GM21717 (cell line): ENCODE data around the gene FOXN4.

Experiments
- ATAC-seq: cut with Tn5 transposase; IDR thresholded peaks from one replicate; pipeline ENCODE4 v1.9.1; 2021; ENCODE audit warnings: mild to moderate bottlenecking, moderate library complexity; ENCODE audit not compliant: unreplicated experiment

FOXN4 gene

DNA sequence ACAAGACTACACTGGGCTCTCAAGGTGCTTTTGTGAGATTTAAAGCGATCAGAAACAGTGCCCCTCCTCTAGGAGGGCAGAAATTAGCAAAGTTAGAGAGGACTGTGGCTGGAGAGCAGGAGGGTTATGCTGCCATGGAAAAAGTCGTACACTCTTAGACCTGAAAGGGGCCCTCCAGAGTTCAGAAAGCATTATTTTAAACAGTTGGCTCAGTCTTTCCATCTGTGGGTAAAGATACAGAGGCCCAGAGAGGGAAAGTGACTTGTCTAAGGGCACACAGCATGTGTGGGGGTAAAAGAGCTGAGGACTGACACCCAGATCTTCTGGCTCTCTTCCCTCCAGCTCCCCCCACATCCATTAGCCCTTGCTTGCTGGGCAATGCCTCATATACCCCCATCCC lies 47.1 kb downstream of the FOXN4 start:
- no peak for ATAC-seq

DNA sequence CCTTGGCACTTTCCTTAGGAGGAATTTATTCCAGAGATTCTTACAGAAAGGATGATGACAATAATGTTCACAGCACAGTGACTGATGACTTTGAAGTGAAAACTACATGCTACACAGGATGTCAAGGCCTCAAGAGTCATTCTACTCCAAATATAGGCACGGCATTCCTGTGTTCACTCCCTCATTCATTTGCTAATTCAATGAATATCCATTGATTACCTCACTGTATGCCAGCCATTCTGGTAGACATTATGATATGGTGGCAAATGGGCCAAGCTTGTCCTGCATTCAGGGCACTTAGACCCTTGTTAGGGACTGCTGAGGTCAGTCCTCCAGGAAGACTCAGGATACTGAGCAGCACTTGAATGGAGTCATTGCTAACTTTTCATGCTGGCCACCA lies 48.0 kb downstream of the FOXN4 start:
- no peak for ATAC-seq

DNA sequence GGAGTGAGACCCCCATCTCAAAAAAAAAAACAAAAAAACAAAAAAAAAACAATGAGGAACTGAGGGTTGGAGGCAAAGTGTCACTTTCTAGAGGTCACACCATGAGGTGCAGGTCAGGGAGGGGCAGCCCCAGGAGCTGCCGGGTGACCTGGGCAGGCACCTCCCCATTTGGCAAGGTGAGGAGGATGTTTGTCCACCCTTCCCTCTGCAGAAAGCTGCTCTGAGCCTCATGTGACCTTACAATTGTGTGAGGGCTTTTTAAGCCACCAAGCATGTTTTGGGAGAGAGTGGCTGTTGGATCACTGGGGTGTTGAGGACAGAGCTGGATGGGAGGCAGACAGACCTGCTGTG lies 49.6 kb downstream of the FOXN4 start:
- no peak for ATAC-seq

DNA sequence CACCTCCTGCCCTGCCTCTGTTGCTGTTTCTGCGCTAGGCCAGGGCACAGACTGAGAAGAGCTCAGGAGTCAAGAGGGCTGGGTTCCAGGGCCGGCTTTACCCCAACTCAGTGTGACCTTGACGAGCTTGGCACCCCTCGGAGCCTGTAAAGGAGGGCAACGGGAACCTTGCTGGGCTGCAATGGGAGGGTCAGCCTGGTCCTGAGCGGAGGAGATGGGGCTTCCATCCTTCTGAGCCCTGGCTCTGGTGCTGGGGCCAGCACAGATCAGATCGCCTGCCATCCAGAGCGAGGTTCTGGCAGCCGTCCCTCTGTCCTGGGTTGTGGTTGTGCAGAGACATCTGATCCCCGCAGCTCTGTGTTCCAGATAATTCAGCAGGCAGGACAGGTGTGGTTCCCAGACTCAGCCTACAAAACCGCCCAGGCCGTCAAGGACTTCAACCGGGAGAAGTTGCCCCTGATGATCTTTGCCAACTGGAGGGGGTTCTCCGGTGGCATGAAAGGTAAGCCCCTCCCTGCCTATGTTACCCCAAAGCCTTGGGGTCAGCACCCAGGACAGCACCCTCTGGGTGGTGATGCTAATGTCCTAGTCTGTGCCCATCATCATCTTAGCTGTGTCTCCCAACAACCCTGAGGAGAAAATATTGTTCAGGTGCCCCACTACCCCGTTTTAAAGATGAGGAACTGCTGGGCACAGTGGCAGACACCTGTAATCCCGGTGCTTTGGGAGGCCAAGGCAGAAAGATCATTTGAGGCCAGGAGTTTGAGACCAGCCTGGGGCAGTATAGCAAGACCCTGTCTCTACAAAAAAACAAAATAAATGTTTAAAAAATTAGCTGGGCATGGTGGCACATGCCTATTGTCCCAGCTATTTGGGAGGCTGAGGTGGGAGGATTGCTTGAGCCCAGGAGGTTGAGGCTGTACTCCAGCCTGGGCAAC lies 50.2 kb downstream of the FOXN4 start:
- ATAC-seq = no peak

DNA sequence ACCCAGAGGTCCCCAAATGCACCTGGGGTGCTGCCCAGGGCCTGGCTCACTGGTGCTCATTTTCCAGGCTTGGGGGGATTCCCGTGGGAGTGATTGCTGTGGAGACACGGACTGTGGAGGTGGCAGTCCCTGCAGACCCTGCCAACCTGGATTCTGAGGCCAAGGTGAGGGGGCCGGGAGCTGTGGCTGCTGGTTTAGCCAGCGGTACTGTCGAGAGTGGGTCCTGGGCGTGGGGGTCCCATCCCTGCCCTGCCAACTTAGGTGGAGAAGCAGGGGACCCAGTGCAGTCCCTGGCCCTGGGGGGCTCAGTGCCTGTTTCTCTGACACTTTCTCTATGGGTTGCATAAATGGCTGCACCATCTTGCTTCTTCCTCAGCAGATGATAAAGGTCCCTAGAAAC lies 50.9 kb downstream of the FOXN4 start:
- ATAC-seq = no peak

DNA sequence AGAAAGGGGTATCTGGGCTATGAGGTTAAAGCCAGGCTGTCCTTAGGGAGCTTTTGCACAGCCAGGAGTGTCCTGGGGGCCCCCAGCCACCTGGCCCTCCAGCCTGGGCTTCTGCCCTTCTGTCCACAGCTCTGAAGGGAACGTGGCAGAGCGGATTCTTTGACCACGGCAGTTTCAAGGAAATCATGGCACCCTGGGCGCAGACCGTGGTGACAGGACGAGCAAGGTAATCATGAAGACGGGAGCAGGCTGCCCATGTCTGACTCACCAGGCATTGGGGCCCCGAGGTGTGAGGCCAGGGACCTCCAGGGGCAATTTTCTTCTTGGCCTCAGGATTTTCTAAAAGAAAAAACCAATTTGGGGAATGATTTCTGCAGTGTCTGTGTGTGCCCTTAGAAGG lies 53.1 kb downstream of the FOXN4 start:
- ATAC-seq = no peak

DNA sequence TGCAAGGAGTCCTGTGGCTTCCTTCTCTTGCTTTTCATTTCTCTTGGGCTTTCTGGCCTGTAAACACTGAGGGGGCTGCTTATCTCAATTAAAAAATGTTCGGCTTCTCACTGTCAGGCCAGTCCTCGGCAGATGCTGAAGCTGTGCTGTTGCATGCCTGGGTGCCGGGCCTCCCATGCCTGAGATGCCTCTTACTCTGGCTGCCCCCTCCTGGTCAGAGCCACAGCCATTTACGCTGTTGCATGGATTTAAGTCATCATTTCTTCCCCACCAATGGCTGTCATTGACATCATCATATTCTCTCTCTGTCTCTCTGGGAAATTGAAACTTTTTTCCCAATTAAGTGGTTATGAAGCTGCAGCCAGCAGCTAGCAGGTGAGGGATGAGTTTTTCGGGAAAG lies 53.7 kb downstream of the FOXN4 start:
- ATAC-seq = no peak

DNA sequence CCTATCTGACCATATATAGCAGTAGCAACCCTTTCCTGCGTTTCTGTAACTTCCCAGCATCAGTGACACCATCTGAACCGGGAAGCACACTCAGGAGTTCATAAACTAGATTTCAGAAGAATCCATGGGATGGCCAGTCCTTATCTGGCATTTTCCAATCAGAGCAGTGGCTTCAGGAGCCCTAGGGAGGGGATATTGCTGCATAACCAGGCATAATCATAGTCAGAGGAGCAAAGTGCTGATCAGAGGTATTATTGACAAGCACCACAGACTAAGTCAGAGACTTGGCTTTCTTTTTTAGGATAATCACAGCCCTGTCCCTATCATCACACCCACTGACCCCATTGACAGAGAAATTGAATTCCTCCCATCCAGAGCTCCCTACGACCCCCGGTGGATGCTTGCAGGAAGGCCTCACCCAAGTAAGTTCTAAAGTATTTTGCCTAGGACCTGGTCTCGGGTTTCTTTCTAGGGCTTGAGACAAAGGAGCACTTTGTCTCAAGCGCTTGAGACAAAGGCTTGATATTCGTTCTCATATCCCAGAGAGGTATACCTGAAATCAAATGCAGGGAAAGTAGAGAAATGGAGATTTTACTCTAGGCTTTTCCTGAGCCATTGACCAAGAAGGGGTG lies 55.1 kb downstream of the FOXN4 start:
- ATAC-seq = no peak

DNA sequence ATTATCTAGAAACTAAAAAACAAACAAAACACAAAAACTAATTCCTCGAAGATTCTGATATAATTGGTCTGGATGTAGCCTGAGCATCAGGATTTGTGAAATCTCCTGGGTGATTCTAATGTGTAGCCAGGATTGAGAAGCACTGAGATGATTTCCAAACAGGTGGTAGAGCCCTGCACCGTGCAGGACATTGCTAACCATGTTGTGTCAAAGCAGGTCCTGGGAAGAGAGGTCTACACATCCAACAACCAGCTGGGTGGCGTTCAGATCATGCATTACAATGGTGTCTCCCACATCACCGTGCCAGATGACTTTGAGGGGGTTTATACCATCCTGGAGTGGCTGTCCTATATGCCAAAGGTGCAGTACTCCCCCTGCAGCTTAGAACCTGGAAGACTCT lies 56.3 kb downstream of the FOXN4 start:
- no peak for ATAC-seq

DNA sequence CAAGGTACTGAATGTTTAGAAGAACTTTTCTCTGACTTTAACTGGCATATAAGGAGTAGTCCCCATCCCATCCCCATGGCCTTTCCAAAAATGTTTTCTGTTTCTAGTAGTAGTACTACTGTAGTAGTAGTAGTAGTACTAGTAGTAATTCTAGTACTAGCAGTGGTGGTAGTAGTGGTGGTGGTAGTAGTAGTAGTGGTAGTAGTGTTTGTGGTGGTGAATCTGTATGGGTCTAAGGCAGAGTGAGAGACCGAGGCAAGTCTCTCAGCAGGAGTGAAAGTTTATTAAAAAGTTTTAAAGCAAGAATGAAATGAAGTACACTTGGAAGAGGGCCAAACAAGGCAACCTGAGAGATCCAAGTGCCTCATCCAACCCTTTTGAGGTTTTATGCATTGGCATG lies 58.6 kb downstream of the FOXN4 start:
- ATAC-seq = no peak

DNA sequence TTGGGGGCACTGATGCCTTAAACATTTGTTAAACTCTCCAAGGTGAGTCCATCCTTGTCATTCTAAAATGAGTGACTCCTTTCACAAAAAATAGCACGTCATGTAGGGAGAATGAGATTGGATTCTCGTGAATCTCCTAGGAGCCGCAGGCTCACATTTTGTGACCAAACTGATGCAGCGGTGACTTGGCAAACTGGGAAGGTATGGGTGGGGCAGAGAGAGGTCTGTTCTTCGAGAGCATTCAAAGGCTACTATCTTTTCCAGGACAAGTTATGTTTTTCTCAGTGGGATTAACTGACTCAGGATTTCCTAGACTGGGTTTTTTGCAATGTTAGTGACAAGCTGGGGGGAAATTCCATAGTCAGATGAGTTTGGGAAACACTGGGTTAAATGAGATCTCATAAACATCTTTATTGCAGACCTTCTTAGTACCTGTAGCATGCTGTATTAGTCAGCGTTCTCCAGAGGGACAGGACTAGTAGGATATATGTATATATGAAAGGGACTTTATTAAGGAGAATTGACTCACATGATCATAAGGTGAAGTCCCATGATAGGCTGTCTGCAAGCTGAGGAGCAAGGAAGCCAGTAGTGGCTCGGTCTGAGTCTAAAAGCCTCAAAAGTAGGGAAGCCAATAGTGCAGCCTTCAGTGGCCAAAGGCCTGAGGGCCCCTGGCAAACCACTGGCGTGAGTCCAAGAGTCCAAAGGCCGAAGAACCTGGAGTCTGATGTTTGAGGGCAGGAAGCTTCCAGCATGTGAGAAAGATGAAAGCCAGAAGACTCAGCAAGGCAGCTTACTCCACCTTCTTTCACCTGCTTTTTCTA lies 61.0 kb downstream of the FOXN4 start:
- ATAC-seq = no peak

DNA sequence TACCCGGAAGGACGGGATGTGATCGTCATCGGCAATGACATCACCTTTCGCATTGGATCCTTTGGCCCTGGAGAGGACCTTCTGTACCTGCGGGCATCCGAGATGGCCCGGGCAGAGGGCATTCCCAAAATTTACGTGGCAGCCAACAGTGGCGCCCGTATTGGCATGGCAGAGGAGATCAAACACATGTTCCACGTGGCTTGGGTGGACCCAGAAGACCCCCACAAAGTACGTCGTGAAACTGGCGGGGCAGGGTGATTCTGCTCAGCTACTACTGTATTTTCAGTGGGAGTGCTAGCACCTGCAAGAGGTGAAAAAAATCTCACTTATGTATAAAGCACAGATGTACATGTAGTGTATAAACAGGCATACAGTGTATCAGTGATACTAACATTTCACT lies 62.9 kb downstream of the FOXN4 start:
- ATAC-seq = no peak

DNA sequence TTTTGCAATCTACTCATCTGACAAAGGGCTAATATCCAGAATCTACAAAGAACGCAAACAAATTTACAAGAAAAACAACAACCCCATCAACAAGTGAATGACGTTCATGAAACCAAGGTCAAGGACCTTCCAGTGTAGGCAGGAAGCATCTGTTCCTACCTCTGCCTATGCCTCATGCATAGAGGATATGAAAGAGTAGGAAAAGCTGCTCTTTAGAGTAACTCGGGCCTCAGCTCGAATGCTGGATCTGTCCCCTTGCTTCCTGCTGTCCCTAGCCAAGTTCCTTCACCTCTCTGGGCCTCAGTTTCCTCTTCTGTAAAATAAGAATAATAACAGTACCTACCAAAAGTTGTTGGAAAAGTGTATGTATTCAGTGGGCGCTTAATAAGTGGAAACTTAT lies 65.0 kb downstream of the FOXN4 start:
- ATAC-seq = no peak

DNA sequence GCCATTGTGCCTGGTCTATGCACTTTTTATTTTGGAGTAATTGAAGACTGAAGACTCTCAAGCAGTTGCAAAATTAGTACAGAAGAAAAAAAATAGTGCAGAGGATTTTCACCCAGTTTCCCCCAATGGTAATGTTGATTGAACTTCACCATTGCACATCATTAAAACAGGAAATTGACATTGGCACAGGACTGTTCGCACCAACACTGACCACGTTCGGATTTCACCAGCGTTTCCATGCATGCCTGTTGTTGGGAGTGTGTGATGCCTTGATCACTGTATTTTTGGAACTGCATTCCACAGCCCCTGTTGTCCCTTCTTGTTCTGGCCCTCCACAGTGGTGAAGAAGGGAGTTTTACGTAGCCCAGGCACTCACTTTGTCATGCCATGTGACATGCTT lies 67.1 kb downstream of the FOXN4 start:
- no peak for ATAC-seq

DNA sequence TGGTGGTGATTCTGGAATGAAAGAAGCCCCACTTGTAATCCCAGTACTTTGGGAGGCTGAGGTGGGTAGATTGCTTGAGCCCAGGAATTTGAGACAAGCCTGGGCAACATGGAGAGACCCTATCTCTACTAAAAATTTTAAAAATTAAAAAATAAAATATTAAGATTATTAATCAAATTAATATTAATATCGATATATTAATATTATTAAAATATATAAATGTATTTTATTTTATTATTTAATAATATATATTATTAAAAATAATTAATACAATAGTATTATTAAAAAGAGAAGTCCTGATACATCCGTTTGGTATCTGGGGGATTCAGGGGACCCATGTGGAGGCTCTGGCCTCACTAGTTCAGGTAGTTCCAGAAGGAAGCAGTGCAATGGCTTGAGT lies 68.7 kb downstream of the FOXN4 start:
- no peak for ATAC-seq

DNA sequence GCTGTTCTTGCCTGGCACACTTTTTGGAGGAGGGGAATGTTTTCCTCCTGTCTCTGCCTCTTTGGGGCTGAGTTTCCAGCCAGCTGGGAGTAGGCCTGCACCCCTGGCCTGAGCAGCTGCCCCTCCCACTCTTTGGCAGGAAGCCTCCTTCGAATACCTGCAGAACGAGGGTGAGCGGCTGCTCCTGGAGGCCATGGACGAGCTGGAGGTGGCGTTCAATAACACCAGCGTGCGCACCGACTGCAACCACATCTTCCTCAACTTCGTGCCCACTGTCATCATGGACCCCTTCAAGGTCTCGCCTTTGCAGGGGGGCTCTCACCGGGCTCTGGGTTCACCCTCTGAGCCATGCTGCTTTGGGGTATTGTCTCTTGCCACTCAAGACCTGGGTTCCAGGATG lies 69.4 kb downstream of the FOXN4 start:
- ATAC-seq = no peak

DNA sequence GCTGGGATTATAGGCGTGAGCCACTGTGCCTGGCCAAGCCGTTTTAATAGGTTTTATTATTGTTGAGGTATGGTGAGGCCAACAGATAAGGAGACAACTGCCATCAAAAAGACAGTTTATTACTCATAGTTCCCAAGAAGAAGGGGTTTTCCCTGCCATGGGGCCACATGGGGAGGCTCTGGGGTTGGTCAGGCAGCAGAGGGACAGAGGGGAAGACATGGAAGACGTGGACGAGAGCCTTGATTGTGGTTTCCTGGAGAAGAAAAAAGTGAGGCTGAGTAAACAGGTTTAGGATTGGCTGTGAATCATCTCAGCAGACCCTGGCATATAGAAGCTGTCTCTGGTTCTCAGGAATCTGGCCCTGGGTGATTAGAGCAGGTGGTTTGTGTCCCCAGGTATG lies 69.9 kb downstream of the FOXN4 start:
- ATAC-seq = no peak

DNA sequence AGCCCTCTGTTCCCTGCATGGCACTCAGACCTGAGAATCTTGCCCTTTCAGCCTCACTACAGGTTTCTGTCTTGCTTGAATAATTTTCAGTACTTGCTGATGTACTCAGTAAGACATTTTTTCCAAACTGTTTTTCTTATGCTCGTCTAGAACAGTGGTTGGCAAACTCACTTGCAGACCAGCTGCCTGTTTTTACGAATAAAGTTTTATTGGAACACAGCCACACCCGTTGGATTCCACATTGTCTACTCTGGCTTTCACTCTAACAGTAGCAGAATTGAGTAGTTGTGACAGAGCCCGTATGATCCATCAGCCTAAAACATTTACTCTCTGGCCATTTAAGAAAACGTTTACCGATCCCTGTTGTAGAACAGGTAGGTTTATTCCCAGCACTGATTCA lies 72.8 kb downstream of the FOXN4 start:
- ATAC-seq = no peak

DNA sequence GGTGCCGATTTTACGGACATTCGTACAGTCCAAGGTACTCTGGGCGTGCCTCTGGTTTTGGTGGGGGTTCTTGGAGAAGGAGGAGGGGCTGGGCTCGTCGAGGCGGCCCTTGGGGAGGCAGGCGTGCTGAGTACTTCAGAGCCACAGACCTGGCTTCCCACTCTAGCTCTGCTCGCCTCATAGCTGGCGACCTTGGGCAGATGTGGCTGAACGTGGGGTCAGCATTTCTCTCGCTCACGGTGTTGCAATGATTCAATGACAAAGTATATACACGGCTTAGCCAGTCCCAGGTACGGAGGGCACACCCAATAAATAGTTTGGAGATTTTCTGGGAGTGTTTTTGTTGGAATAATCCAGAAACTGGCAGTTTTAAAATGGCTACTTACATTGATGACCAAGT lies 75.1 kb downstream of the FOXN4 start:
- ATAC-seq = no peak

DNA sequence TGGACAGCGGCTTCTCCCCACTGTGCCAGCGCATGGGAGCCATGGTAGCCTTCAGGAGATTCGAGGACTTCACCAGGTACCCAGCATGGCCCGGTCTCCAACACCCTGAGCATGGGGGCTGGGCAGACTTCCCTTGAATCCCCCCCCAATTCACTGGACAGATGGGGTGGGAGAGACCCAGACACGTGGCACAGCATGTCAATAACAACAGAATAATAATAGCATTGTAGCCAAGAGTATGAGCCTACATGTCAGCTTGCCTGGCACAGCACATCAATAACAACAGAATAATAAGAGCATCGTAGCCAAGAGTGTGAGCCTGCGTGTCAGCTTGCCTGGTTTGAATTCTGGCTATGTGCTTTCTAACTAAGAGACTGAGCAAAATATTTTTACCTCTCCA lies 76.4 kb downstream of the FOXN4 start:
- no peak for ATAC-seq

DNA sequence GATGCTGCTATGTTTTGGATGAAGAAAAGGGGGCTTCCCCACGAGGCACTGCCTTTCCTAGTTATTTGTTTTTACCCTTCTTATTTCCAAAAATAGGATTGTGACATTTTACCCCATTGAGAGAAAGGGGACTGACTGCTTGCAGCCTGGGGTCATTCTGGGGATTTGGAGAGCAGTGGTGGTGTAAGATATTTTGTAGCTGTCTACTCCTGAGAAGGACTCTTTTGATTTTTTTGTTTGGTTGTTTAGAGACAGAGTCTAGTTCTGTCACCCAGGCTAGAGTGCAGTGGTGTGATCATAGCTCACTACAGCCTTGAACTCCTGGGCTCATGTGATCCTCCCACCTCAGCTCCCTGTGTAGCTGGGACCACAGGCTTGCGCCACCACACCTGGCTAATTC lies 78.9 kb downstream of the FOXN4 start:
- ATAC-seq = no peak

DNA sequence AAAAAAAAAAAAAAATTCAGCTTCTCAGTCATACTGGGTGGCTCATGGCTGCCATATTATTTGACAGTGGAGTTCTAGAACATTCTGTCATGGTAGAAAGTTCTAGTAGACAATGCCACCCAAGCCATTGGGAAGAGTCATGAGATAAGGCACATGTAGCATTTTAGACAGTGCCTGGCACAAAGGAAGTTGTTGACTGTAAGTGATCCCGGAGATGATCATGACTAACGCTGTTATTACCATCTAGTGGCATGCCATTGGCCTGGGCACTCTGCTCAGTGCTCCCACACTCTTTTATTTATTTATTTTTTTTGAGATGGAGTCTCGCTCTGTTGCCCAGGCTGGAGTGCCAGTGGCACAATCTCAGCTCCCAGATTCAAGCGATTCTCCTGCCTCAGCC lies 80.4 kb downstream of the FOXN4 start:
- no peak for ATAC-seq
